Pancreas (tissue), 10 donors: ENCODE data around the gene CYBB. TPM values are rescaled to one million over a fixed set of nuclear protein-coding genes. Genes with fewer than 3 reads are reported as not detected.

Experiments
- ATAC-seq, 4 donors: fragments of 200-7000 bp; cut with Tn5 transposase; one replicate each; pipeline versions ENCODE4 v1.8.0 to v1.9.1; 2020; ENCODE audit warnings: mild to moderate bottlenecking in 4 of 4, moderate library complexity in 4 of 4
- DNase-seq, 6 donors: peaks; one replicate each; pipeline ENCODE4 v3.0.0-alpha.2; 2020
- FAIRE-seq: peaks from 2 replicates; lab custom pipeline; 2012; peaks lifted over from hg19 to GRCh38; lab: Jason Lieb, UNC
- H3K27ac ChIP-seq, 4 donors: fragments of 200-600 bp; sonication (generic); 1 replicate in 3 of 4; 2 replicates in 1 of 4; pipeline versions ENCODE4 v1.5.0 to v1.8.0; 2020
- H3K27me3 ChIP-seq, 4 donors: fragments of 200-600 bp; one replicate each; pipeline ENCODE4 v1.8.0; 2021
- H3K36me3 ChIP-seq, 3 donors: fragments of 200-600 bp; sonication (generic) in 1 of 3; one replicate each; pipeline versions ENCODE4 v1.5.0 to v1.8.0; 2020 to 2021
- H3K4me1 ChIP-seq, 3 donors: fragments of 200-600 bp; one replicate each; pipeline ENCODE4 v1.8.0; 2021
- H3K4me3 ChIP-seq, 4 donors: fragments of 200-600 bp; sonication (generic) in 2 of 4; one replicate each; pipeline versions ENCODE4 v1.5.0 to v1.8.0; 2020 to 2021
- H3K9me3 ChIP-seq, 4 donors: fragments of 200-600 bp; one replicate each; pipeline ENCODE4 v1.8.0; 2021
- CTCF ChIP-seq, 4 donors: fragments of 200-600 bp; sonication (generic) in 3 of 4; IDR thresholded peaks; one replicate each; pipeline versions ENCODE4 v1.5.0 to v1.8.0; 2021; ENCODE audit warnings: antibody characterized with exemption in 4 of 4
- WGBS, 2 donors: extraction: QIAGEN DNeasy Blood & Tissue Kit; methylation state at CpG; one replicate each; pipeline ENCODE4 v1.1.7; 2013; 5-methylcytosine and 5-hydroxymethylcytosine counted together
- intact Hi-C, 3 donors: fragments of 100-400 bp; cut with DNase I; formaldehyde crosslinking; loops; one replicate each; pipeline versions ENCODE4 v1.11.1 to v1.14.2; 2022
- polyA plus RNA-seq, 2 donors: library from polyadenylated mRNA; stranded (reverse); fragments of 200-250 nt; gene quantifications; one replicate each; pipeline ENCODE4 v1.2.3, GENCODE V29; 2013
- total RNA-seq, 6 donors: library from RNA; stranded (reverse); fragmentation: NEBNext Ultra II Directional in 4 of 6; extraction: Animal tissue kit (Norgen Biotek cat#: 25700) in 4 of 6; gene quantifications; one replicate each; pipeline versions ENCODE4 v1.2.1 to v1.2.4, GENCODE V29; 2021 to 2023
- donor health status: healthy with polysubstance abuse.
- donor health status: DM: no; HTN: no; CAD: no; lungs with moderate emphysema.
- donor health status: DM: no; HTN: no; CAD: no.
- donor health status: control.
- donor health status: control.
- donor health status: Bipolar disorder and iron deficiency.
- donor health status: DM: yes; HTN: yes; CAD: no.
- donor health status: DM: no; HTN: no; CAD: no.
- donor health status: DM: no; HTN: no; CAD: no.
- donor health status: DM: yes; HTN: yes; CAD: no.

CYBB gene
- total and polyA plus RNA-seq, 8 donors = 0.80 to 38.3 (median 2.9) TPM

- peak in 2 of 4 donors; percentile 22 to 43 for ATAC-seq
- Histone ChIP-seq H3K36me3 (no peaks in the 10 kb centered on the region), H3K9me3 (no peaks in the 10 kb centered on the region), H3K4me3 (no peak overlapping the region), H3K4me1 (no peaks in the 10 kb centered on the region), H3K27me3 (peaks cover 0 to 6% (median 0%) of the 10 kb centered on the region in 4 donors), H3K27ac (no peak overlapping the region)
- TF ChIP-seq CTCF (IDR thresholded peaks at IDR 0.05) = no peak
- intact Hi-C loops = no loop called here
- 71 to 83% methylated on average over 5 of the region's 5 CpGs for whole genome bisulfite sequencing, 2 donors
- DNase-seq = no peak
- no peak for FAIRE-seq
Observed at GRCh38 chrX:37787423-37787869, 7.6 kb downstream of the CYBB start.

- H3K27ac ChIP-seq = no peak overlapping the region
- peaks cover 0 to 5% (median 0%) of the 10 kb centered on the region in 3 donors for H3K4me1 ChIP-seq
- peaks cover 0 to 6% (median 0%) of the 10 kb centered on the region in 4 donors for H3K27me3 ChIP-seq
- H3K36me3 ChIP-seq = no peaks in the 10 kb centered on the region
- FAIRE-seq (peak; percentile 68), DNase-seq (no peak), ATAC-seq (no peak)
- intact Hi-C loops = no loop called here
- no peaks in the 10 kb centered on the region for H3K9me3 ChIP-seq
- no peak overlapping the region for H3K4me3 ChIP-seq
- no peak for TF ChIP-seq CTCF (IDR thresholded peaks at IDR 0.05)
Observed at GRCh38 chrX:37796310-37796709, 16.5 kb downstream of the CYBB start.

DNA sequence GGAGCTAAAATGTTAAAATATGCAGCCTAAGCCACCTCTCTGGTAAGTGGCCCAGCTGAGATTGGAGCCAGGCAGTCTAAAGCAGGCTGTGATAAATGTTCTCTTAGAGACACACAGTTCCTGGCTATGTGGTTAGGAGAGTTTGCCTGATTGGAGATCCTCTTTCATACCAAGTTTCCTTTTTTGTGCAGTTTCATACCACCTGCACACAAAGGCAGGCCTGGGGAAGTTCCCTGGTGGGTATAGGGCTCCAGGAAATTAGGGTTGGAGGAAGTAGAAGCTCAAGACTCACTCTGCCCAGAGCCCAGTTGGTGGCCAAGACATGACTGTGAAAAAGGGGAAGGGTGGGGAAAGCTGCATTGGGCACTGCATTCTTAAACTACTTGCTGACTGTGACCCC is 16.9 kb downstream of the CYBB start:
- Histone ChIP-seq H3K9me3 (no peaks in the 10 kb centered on the region), H3K27me3 (peaks cover 0 to 3% (median 0%) of the 10 kb centered on the region in 4 donors), H3K4me1 (peaks cover 0 to 5% (median 0%) of the 10 kb centered on the region in 3 donors), H3K36me3 (no peaks in the 10 kb centered on the region), H3K27ac (no peak overlapping the region), H3K4me3 (no peak overlapping the region)
- ATAC-seq (peak in 3 of 4 donors; percentile 30 to 77 (median 64)), FAIRE-seq (no peak), DNase-seq (peak in 1 of 6 donors; percentile 17)
- no peak for TF ChIP-seq CTCF (IDR thresholded peaks at IDR 0.05)
- intact Hi-C loops = no loop called here

DNA sequence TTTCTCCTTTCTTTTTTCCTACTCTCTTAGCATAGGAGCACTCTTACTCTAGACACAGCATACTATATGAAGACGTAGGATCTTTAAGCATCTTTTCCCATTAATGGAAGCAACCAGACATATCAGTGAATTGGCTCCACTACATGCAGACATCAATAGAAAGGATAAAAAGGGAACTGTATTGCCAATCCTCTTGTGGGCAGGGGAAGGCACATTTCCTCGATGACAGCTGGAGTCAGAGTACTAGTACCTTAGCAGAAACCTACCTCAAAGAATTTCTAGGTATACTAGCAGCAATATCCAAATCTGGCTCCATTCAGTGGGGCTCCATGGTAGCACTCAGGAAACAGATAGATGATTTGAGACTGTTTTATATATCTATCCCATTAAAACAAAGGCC is 20.1 kb downstream of the CYBB start:
- peaks cover 0 to 5% (median 0%) of the 10 kb centered on the region in 3 donors for H3K4me1 ChIP-seq
- no peaks in the 10 kb centered on the region for H3K9me3 ChIP-seq
- FAIRE-seq = no peak
- no peaks in the 10 kb centered on the region for H3K27me3 ChIP-seq
- no peak for TF ChIP-seq CTCF (IDR thresholded peaks at IDR 0.05)
- DNase-seq = no peak
- H3K27ac ChIP-seq = no peak overlapping the region
- H3K4me3 ChIP-seq = no peak overlapping the region
- intact Hi-C loops = no loop called here
- no peaks in the 10 kb centered on the region for H3K36me3 ChIP-seq
- no peak for ATAC-seq
- WGBS, 2 donors = 72 to 91% methylated on average over 2 of the region's 2 CpGs

GRCh38 chrX:37800717-37801116 is 20.9 kb downstream of the CYBB start:
- no peak for DNase-seq
- FAIRE-seq = no peak
- Histone ChIP-seq H3K36me3 (no peaks in the 10 kb centered on the region), H3K9me3 (no peaks in the 10 kb centered on the region), H3K4me3 (no peak overlapping the region), H3K27ac (no peak overlapping the region), H3K27me3 (no peaks in the 10 kb centered on the region), H3K4me1 (peaks cover 0 to 5% (median 0%) of the 10 kb centered on the region in 3 donors)
- no peak for TF ChIP-seq CTCF (IDR thresholded peaks at IDR 0.05)
- no peak for ATAC-seq
- intact Hi-C loops = no loop called here
